ENCODE results near the gene RABAC1. TPM values are rescaled to one million over a fixed set of nuclear protein-coding genes. Genes with fewer than 3 reads are reported as not detected.

RABAC1 gene
- total and polyA plus RNA-seq, 2 of the 13 experiments (the other 11 are each of a cell fraction or from before 2014, with no cell fraction given) = 37.4 to 74.0 TPM

DNA sequence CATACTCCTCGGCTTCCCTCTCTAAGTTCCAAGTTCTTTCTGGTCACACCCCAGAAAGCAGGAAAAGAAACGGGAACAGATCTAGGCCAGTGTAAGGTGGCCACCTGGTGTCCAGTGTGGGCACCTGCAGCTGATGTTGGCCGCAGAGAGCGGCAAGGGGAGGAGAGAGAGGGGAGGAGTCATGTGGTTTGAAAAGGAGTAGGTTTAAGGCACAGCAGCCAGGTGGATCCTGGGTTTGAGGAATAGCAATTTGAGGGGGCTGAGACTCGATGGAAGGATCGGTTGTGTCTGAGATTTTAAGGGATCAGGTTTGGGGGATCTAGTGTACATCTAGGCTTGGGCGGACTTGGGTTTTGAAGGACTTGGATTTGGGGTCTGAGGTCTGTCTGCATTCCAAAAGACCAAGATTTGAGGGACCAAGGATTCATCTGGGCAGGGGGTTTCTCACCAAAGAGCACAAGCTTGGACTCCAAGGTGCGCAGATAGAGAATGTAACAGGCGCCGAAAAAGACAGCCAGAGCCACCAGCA, 1.2 kb downstream of the RABAC1 start (continued):
- TF ChIP-seq, protein P1, sequence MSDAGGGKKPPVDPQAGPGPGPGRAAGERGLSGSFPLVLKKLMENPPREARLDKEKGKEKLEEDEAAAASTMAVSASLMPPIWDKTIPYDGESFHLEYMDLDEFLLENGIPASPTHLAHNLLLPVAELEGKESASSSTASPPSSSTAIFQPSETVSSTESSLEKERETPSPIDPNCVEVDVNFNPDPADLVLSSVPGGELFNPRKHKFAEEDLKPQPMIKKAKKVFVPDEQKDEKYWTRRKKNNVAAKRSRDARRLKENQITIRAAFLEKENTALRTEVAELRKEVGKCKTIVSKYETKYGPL (CRISPR knock-in tag; IDR thresholded peaks at IDR 0.05) = no peak
- TF ChIP-seq SP140L (CRISPR knock-in tag; IDR thresholded peaks at IDR 0.05; ENCODE audit: borderline replicate concordance) (no peak), GTF3A (CRISPR knock-in tag; conservative IDR thresholded peaks at IDR 0.05) (no peak), ZNF501 (CRISPR knock-in tag; IDR thresholded peaks at IDR 0.05) (peak; percentile 17; the same call in 1 of the 2 replicates), PRPF4 (IDR thresholded peaks at IDR 0.05; ENCODE audit: low read depth, low read length, poor library complexity, severe bottlenecking) (no peak), ATM (IDR thresholded peaks at IDR 0.05; ENCODE audit: borderline replicate concordance) (no peak), SAP130 (CRISPR knock-in tag; IDR thresholded peaks at IDR 0.05; ENCODE audit: low read depth) (peak; percentile 41; the same call in 1 of the 2 replicates), ZNF441 (CRISPR knock-in tag; IDR thresholded peaks at IDR 0.05; ENCODE audit: borderline replicate concordance) (no peak; the same call in 1 of the 2 replicates), IRF2 (CRISPR knock-in tag; IDR thresholded peaks at IDR 0.05) (peak; percentile 35; the same call in 1 of the 2 replicates), SP4 (CRISPR knock-in tag; IDR thresholded peaks at IDR 0.05) (0 out of 2 replicates have a peak, but pooled peaks have one; percentile 5), AKAP8 (CRISPR knock-in tag; IDR thresholded peaks at IDR 0.05) (no peak), FIP1L1 (IDR thresholded peaks at IDR 0.05; ENCODE audit: borderline replicate concordance, insufficient read depth, low read depth, low read length) (no peak), ZNF274 (CRISPR knock-in tag; IDR thresholded peaks at IDR 0.05) (no peak), NRL (CRISPR knock-in tag; IDR thresholded peaks at IDR 0.05; ENCODE audit: borderline replicate concordance) (no peak), ZNF263 (CRISPR knock-in tag; IDR thresholded peaks at IDR 0.05) (peak; percentile 82), SMARCE1 (IDR thresholded peaks at IDR 0.05; ENCODE audit: borderline replicate concordance) (no peak), MAZ (IDR thresholded peaks at IDR 0.05; ENCODE audit: borderline replicate concordance, low read depth, low read length) (0 out of 2 replicates have a peak, but pooled peaks have one; percentile 13), MAZ (CRISPR knock-in tag; IDR thresholded peaks at IDR 0.05; ENCODE audit: low read depth) (no peak), ZNF841 (CRISPR knock-in tag; IDR thresholded peaks at IDR 0.05; ENCODE audit: borderline replicate concordance) (no peak), ZNF484 (CRISPR knock-in tag; IDR thresholded peaks at IDR 0.05; ENCODE audit: borderline replicate concordance, low read depth) (no peak), HCFC1 (IDR thresholded peaks at IDR 0.05; ENCODE audit: low read depth, low read length) (no peak)
- TF ChIP-seq, protein P2, sequence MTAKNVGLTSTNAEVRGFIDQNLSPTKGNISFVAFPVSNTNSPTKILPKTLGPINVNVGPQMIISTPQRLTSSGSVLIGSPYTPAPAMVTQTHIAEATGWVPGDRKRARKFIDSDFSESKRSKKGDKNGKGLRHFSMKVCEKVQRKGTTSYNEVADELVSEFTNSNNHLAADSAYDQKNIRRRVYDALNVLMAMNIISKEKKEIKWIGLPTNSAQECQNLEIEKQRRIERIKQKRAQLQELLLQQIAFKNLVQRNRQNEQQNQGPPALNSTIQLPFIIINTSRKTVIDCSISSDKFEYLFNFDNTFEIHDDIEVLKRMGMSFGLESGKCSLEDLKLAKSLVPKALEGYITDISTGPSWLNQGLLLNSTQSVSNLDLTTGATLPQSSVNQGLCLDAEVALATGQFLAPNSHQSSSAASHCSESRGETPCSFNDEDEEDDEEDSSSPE (CRISPR knock-in tag; IDR thresholded peaks at IDR 0.05) = peak; percentile 31; the same call in 1 of the 2 replicates
- TF ChIP-seq, protein P3, sequence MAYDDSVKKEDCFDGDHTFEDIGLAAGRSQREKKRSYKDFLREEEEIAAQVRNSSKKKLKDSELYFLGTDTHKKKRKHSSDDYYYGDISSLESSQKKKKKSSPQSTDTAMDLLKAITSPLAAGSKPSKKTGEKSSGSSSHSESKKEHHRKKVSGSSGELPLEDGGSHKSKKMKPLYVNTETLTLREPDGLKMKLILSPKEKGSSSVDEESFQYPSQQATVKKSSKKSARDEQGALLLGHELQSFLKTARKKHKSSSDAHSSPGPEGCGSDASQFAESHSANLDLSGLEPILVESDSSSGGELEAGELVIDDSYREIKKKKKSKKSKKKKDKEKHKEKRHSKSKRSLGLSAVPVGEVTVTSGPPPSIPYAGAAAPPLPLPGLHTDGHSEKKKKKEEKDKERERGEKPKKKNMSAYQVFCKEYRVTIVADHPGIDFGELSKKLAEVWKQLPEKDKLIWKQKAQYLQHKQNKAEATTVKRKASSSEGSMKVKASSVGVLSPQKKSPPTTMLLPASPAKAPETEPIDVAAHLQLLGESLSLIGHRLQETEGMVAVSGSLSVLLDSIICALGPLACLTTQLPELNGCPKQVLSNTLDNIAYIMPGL (CRISPR knock-in tag; IDR thresholded peaks at IDR 0.05; ENCODE audit: borderline replicate concordance in 1 of 2, low read depth in 1 of 2) = 0 out of 4 replicates have a peak, but pooled peaks of 1 of the 2 experiments have one; percentile 22
- TF ChIP-seq, protein P4, sequence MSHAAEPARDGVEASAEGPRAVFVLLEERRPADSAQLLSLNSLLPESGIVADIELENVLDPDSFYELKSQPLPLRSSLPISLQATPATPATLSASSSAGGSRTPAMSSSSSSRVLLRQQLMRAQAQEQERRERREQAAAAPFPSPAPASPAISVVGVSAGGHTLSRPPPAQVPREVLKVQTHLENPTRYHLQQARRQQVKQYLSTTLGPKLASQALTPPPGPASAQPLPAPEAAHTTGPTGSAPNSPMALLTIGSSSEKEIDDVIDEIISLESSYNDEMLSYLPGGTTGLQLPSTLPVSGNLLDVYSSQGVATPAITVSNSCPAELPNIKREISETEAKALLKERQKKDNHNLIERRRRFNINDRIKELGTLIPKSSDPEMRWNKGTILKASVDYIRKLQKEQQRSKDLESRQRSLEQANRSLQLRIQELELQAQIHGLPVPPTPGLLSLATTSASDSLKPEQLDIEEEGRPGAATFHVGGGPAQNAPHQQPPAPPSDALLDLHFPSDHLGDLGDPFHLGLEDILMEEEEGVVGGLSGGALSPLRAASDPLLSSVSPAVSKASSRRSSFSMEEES (CRISPR knock-in tag; IDR thresholded peaks at IDR 0.05) = 0 out of 2 replicates have a peak, but pooled peaks have one; percentile 31

Data from HepG2 (cell line).